Measurements from ENCODE around the gene RALGAPA2.

RALGAPA2 gene

GRCh38 chr20:20712474-20713243, at the start of gene RALGAPA2:
Gene RALGAPA2, minus strand, starts transcription at chr20:20712644. Its CDS starts 164 bp downstream, at chr20:20712480.
- DNase-seq = peak; percentile 89

- no peak for DNase-seq
Observed at GRCh38 chr20:20761301-20761700, 48.9 kb upstream of the RALGAPA2 start.

- DNase-seq = no peak
Observed at GRCh38 chr20:20759132-20759531, 46.7 kb upstream of the RALGAPA2 start.

GRCh38 chr20:20755674-20756319, 43.4 kb upstream of the RALGAPA2 start:
- DNase-seq = no peak

GRCh38 chr20:20755231-20755630, 42.8 kb upstream of the RALGAPA2 start:
- no peak for DNase-seq

GRCh38 chr20:20754714-20755113, 42.3 kb upstream of the RALGAPA2 start:
- no peak for DNase-seq

- DNase-seq = no peak
Observed at GRCh38 chr20:20752712-20753111, 40.3 kb upstream of the RALGAPA2 start.

GRCh38 chr20:20747298-20747697, 34.9 kb upstream of the RALGAPA2 start:
- DNase-seq = no peak

GRCh38 chr20:20744170-20744725, 31.8 kb upstream of the RALGAPA2 start:
- DNase-seq = no peak

GRCh38 chr20:20743511-20744169, 31.2 kb upstream of the RALGAPA2 start:
- peak; percentile 97 for DNase-seq

GRCh38 chr20:20741087-20742045, 28.9 kb upstream of the RALGAPA2 start:
- DNase-seq = peak; percentile 74

GRCh38 chr20:20740541-20740940, 28.1 kb upstream of the RALGAPA2 start:
- no peak for DNase-seq

- DNase-seq = no peak
Observed at GRCh38 chr20:20737158-20737557, 24.7 kb upstream of the RALGAPA2 start.

- DNase-seq = no peak
Observed at GRCh38 chr20:20736303-20736702, 23.9 kb upstream of the RALGAPA2 start.

GRCh38 chr20:20734475-20734948, 22.1 kb upstream of the RALGAPA2 start:
- no peak for DNase-seq

GRCh38 chr20:20733943-20734342, 21.5 kb upstream of the RALGAPA2 start:
- no peak for DNase-seq

GRCh38 chr20:20732641-20733040, 20.2 kb upstream of the RALGAPA2 start:
- DNase-seq = no peak

- DNase-seq = no peak
Observed at GRCh38 chr20:20731945-20732296, 19.5 kb upstream of the RALGAPA2 start.

GRCh38 chr20:20731000-20731944, 18.8 kb upstream of the RALGAPA2 start:
- no peak for DNase-seq

GRCh38 chr20:20729563-20729962, 17.1 kb upstream of the RALGAPA2 start:
- DNase-seq = no peak

GRCh38 chr20:20721489-20721888, 9.0 kb upstream of the RALGAPA2 start:
- no peak for DNase-seq
